Suppressor macrophage (primary cell): ENCODE data around the gene DIO3.

Experiments
- DNase-seq, 4 experiments: peaks; one replicate each; pipeline ENCODE4 v3.0.0-alpha.2; 2020 to 2022

Gene DIO3

DNA sequence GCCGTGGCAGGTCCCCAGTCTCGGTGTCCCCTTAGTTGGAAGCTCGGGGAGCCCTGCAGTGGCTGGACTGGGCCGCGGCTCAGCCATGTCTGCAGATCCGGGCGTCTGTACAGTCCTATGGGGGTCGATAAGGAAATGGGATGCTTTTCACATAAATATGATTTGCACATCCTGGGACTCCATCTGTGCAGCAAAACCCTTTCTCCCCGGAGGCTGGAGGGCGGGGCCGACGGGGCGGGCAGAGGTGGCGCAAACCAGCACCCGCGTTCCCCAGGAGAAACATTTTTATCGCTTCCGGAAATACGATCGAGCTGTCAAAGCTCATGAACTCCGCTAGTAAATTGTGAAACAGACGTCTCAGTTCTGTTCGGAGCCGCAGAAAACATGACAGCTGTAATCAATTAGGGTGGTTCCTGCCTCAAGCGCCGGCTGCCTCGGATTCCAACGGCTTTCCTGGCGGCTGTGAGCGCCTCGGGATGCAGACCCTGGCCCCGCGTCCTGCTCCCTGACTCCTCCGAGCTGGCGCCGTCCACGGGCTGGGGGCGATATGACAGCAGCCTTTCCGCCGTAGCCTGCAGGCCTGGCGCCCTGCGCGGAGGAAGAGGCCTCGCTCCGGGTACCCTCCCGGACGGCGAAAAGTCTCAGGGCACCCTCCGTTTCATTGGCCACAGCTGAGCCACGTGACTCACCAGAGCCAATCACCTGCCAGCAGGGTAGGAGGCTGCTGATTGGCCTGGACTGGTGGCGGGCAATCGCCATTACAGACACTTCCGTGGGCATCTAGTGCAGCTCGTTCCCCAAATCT lies 23.0 kb downstream of the DIO3 start:
- DNase-seq = no peak

- no peak for DNase-seq
Measured at GRCh38 chr14:101585211-101585610, 23.9 kb downstream of the DIO3 start.

DNA sequence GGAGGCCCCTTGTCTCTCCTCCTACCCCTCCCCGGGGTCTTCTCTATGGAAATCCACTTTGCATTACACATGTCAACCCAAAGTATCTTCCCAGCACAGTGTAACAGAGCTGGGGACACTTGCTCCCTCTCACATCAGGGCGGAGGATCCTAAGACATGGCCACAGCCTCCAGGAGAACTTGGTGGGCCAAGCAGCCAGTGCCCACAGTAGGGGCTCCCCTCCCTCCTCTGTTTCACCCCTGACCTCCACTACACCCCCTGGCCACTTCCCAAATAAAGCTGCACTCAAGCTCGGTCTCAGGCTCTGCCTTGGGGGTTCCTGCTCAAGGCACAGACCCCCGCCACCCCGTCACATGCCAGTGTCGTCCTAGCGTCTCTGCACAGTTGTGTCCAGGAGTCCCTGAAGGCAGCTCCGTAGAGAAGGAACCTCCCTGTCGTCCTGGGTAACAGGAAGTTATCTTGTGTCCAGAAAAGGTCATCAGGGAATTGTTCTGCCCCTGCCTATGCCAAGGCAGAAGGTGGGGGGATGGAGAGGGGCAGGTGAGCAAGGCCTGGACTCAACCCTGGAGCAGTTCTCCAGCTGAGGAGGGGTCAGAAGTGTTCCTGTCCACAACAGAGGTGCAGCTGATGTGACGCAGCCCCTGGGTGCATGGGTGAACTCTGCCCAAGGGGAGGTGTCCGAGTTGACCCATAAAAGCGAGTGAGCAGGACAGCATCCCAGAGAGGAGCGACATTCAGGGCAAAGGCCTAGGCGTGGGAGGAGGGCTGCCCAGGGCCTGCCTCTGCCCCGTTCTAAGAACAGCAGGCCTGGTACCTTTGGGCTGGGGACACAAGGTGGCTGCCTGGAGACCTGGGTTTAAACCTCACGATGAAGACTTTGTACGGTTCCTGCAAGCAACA lies 25.5 kb downstream of the DIO3 start:
- DNase-seq = no peak

DNA sequence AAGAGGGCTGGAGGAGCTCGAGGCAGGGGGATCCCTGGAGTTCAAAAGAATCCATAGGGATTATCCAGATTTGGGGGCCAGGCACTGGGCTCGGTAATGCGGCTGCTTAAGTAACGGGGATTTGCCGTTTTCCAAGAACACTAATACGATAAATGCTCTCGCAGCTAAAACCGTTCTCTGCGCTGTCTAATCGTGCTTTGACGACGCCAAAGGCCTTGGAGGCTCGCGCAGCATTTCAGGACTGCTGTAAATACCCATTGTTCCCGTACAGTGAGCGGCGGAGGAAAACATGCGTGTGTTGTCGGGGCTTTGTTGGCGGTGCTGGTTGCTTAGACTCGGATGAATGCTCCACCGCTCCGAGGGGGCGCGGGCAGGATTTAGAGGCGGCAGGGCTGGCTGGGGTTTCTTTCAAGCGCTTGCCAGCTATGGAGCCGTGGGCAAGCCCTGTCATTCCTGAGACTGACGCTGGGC lies 26.2 kb downstream of the DIO3 start:
- no peak for DNase-seq

DNA sequence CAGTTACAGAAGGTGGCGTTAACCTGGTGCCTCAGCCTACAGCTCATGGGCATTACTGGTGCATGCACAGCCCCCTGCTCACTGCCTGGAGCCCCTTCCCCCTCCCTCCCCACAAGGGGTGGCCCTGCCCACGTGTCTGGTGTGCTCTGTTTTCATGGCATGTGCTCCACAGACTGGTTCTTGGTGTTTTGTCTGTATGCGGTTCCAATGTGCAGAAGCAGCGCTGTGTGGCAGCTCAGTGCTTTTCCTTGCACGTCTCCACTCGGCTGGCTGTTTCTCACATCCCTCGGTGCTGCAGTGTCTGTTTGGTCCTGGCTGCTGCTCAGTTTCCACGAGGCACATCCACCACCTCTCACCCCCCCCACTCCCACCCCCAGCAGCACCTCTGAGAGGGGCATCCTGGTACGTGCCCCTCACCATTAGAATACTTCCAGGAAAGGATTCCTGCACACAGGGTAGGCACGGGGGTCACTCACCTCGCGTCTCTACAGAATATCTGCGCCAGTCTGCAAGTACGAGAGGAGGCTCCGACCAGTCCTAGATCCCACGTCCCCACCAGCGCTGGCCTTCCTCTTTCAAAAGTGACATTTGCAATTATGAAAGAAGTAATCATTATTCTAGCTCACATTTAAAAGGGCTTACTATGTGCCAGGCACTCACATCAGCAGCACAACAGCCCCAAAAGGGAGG lies 27.1 kb downstream of the DIO3 start:
- DNase-seq = no peak

DNA sequence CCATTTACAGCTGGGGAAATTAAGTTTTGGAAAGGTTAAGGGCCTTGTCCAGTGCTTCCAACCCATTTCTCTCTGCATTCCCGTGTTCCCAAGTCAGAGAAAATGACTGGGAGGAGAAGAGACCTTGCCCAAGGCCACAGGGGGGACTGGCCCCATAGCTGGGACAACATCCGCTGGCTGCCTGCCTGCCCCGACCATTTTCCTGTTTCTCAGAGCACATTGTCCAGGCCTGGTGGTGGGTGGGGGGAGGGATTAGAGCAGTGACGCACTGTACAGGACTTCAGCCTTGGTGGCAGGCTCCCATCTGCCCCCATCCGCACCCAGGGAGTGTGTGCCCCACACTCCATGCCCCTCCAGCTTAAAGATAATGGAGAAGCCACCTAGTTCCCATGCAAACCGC lies 27.7 kb downstream of the DIO3 start:
- no peak for DNase-seq

- DNase-seq = no peak
Measured at GRCh38 chr14:101589486-101590015, 28.3 kb downstream of the DIO3 start.

- DNase-seq = no peak
Measured at GRCh38 chr14:101590062-101590461, 28.8 kb downstream of the DIO3 start.

DNA sequence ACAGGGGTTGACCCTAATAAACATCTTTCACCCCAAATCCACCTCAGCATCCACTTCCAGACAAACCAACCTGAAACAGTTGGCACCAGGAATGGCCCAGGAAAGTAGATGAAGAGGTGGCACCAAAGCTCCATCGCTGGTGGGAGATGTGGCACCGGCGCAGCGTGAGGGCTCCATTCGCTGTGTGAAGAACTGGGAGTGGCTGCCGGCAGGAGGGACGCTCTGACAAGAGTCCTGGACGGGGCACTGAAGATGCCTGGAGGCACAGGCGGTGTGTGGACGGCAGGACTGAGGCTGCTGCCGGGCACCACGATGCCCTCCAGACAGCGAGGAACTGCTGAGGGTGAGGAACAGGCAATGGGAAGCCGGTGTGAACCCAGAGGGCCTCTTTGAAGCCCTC lies 29.3 kb downstream of the DIO3 start:
- DNase-seq = no peak

DNA sequence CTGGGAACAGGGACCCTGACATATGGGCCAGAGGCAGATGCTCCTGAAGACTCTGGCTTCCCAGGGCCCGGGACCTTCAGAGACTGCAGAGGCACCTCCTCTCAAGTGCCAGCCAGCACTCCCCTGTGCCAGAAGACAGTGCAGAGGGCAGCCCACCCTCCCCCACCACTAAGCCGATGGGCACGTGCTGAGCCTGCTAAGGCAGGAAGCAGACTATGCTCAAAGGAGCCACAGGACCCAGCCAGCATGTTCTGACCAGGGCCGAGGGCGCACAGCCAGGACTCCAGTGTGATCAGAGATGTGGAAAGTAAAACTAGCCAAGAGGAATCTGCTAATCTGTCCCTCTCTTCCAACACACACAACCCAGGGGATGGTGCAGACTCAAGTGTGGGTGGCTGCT lies 29.8 kb downstream of the DIO3 start:
- no peak for DNase-seq

DNA sequence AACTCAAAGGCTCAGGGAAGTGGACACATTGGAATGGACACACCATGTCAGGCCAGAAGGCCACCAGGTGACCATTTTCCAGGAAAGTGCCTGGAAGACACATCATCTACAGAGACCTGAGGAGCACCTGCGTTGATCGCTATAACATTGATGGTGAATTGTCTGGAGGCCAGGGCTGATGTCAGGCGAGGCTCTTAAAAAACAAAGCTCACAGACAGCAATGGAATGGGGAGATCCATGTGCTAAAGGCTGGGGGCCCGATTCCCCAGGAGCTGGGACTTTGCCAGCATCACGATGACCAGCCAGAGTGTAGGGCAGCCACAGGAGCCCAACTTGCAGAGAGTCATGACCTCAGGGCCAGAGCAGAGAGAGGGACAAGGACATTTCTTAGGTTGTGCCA lies 30.3 kb downstream of the DIO3 start:
- no peak for DNase-seq

DNA sequence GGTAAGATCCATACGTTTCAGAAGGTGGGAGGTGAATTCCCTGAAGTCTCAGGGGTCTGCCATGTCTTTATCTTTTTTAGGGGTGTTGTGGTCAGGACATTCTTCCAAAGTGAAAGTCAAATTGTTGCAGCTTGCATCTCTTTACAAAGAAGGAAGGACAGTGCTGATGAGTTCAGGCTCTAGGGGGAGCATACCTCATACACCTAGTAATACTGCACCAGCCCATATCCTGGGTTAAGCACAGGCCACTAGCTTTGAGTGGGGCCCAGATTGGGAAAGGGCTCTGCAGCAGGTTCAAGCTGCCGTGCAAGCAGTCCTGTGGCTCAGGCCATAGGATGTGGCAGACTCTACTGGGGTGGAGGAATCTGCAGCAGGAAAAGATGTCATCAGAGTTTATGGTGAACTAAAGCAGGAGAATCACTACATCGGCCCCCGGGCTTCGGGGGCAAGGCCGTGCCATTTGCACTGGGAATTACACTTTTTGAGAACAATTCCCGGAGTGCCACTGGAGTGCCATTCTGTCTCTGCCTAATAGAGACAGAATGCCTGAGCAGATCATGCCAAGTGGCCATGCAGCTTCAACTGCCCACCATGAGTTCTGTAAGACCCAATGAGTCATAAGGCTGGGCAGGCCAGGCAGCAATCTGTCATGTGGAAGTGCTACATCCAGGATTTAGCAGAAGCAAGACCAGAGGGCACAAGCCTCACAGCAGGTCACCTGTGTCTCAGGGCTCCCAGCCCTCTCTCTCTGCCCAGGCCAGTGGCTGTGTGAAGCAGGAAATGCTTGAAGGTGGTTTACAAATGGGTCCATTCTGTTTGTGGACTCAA lies 32.3 kb downstream of the DIO3 start:
- peak; percentile 12 to 27 (median 25) for DNase-seq

- DNase-seq = no peak
Measured at GRCh38 chr14:101594511-101595148, 33.3 kb downstream of the DIO3 start.

GRCh38 chr14:101595349-101595748 lies 34.1 kb downstream of the DIO3 start:
- no peak for DNase-seq

GRCh38 chr14:101595887-101596721 lies 34.8 kb downstream of the DIO3 start:
- peak in 1 of 4 experiments; percentile 1 for DNase-seq

GRCh38 chr14:101596742-101597141 lies 35.4 kb downstream of the DIO3 start:
- peak in 1 of 4 experiments; percentile 2 for DNase-seq

DNA sequence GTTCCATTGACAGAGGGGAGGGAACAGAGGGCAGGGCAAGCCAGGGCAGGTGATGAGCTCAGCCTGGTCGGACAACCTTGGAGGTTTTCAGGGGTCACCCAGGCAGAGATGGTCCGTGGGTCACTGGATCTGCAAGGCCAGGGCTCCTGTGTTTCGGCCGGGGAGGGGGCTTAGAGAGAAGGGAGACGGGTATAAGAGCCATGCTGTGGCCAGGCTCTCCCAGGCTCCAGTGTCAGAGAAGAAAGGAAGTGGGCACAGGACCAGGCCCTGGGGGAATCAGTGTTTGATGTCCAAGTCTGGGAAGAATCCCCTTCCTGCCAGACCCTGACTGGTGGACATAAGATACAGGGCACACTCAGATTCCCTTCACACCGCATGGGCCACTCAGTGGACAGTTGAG lies 36.9 kb downstream of the DIO3 start:
- no peak for DNase-seq

DNA sequence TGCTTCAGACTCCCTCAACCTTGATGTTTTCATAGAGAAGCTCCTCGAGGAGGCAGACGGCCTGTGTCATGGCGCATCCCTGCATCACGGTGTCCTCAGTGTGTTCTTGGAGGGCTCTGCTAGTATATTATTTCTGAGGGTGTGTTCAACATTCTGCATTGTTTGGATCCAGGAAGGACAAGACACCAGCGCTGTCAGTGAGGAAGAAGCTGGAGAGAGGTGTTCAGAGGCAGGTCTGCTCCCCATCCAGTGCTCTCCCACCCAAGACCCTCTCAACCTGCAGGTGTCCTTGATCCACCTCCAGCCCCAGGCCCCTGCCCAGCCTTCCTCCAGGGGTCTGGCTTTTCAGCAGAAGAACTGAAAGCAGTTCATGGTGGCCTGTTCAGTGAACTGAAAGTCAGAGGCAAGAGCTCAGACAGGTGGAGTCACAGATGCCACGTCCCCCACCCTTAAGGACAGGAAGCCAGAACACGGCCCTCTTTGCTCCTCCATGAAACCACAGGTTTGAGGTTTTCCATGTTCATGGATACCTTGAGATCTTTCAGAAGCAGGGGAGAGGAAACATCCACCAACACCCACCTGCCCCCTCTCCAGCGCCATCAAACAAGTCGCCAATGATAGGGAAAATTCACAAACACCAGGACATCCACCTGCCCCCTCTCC lies 37.4 kb downstream of the DIO3 start:
- DNase-seq = no peak

- DNase-seq = no peak
Measured at GRCh38 chr14:101599234-101599885, 38.1 kb downstream of the DIO3 start.
